ENCODE data around the gene CYP2C19.

- TF ChIP-seq, protein P1, sequence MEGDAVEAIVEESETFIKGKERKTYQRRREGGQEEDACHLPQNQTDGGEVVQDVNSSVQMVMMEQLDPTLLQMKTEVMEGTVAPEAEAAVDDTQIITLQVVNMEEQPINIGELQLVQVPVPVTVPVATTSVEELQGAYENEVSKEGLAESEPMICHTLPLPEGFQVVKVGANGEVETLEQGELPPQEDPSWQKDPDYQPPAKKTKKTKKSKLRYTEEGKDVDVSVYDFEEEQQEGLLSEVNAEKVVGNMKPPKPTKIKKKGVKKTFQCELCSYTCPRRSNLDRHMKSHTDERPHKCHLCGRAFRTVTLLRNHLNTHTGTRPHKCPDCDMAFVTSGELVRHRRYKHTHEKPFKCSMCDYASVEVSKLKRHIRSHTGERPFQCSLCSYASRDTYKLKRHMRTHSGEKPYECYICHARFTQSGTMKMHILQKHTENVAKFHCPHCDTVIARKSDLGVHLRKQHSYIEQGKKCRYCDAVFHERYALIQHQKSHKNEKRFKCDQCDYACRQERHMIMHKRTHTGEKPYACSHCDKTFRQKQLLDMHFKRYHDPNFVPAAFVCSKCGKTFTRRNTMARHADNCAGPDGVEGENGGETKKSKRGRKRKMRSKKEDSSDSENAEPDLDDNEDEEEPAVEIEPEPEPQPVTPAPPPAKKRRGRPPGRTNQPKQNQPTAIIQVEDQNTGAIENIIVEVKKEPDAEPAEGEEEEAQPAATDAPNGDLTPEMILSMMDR (IDR thresholded peaks at IDR 0.05; ENCODE audit: low read depth, low read length): no peak
- TF ChIP-seq, protein P2, sequence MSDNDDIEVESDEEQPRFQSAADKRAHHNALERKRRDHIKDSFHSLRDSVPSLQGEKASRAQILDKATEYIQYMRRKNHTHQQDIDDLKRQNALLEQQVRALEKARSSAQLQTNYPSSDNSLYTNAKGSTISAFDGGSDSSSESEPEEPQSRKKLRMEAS (IDR thresholded peaks at IDR 0.05; ENCODE audit: low read depth, low read length): no peak
- no peak for TF ChIP-seq POLR2A (IDR thresholded peaks at IDR 0.05; ENCODE audit: extremely low read depth, insufficient read length)
- TF ChIP-seq MYC (IDR thresholded peaks at IDR 0.05; ENCODE audit: low read depth, low read length): no peak
Observed at GRCh38 chr10:94853065-94853464, 90.6 kb downstream of the CYP2C19 start.

Measured in NB4 (cell line).